ENCODE data around the gene KIT.

The KIT gene

DNA sequence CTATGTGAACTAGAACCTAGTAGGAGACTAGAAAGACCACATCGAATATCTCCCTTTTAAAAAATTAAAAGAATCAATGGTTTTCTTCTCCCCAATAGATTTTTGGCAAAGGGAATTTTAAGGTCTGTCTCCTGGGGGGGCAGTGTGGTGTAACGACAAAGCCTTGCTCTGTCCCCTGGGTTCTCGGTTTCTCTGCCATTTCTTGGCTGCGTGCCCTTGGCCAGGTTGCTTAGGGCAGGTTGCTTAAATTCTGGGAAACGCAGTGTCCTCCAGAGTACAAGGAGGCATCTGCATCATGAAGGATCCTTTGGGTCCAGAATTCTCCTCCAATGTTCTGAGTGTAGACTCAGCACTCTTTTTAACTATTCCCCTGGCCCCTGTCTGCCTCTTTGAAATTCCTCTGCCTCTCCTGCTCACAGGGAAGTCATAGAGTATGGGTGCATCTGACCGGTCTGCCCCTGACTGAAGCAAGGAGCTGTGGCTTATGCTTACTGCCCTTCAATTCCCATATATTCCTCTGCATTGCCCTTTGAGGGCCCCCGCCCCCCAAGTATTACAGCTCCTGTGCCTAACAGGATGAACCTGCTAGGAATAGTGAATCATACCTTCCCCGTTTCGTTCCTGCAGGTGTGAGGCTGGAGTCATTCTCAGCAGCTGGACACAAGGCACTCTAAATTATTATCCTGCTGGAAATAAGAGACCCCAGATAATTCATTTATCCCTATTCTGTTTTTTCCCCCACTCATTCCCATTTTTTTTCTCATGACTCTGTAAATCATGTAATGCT is 2.2 kb downstream of the KIT start:
- DNase-seq (ENCODE audit: extremely low read depth in 1 of 2, low read depth in 1 of 2): no peak

DNA sequence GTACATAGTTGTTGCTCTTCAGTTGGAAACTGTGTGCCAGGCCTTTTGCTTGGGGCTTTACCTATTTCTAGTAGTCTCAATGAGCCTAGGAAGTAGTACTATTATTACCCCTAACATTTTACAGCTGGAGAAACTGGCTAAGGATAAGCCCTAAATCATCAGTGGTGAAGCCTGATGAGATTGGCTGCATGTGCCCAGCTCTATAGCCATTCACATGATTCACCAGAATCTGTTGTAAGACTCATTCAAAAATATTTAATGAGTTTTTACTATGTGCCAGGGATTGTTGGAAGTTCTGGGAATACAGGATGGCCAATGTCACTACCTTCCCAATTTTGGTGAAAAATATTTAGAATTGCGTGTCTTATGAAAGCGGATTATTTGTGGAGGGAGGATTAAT is 2.8 kb downstream of the KIT start:
- no peak for DNase-seq (ENCODE audit: extremely low read depth in 1 of 2, low read depth in 1 of 2)

DNA sequence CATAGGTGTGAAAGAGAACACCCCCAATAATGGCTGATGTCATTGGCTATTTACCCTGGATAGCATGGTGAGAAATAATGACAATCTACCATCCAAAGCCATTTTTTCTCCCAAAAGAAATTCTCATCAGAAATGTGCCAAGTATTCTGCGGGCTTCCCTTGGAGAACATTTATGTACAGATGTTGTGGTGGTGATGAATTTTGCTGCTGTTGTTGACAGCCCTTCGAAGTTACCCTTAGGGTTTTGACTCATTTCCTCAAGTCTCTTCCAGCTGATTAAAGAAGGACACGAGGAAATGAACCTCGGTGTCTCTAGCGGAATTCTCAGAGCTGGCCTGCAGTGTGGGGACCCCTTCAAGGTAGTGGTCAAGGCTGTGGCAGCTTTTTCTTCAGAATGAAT is 3.4 kb downstream of the KIT start:
- no peak for DNase-seq (ENCODE audit: extremely low read depth in 1 of 2, low read depth in 1 of 2)

DNA sequence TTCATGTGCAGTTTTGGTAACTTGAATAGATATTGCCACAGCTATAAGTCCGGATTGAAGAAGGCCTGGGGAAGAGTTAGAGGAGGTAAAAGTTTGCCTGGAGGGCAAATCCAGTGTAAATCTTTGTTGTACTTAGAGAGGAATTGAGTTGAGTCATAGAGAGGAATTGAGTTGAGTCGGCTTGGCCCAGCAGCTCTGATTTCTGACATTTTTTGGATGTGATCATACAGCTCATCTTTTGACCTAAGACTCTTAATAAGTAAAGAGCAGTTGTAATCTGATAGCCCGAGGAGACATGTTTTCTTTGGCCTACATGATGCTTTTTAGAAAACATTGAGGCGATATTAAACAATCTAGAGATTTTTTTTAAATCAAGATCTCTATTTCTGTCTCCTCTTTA is 3.9 kb downstream of the KIT start:
- DNase-seq (ENCODE audit: extremely low read depth in 1 of 2, low read depth in 1 of 2): no peak

DNA sequence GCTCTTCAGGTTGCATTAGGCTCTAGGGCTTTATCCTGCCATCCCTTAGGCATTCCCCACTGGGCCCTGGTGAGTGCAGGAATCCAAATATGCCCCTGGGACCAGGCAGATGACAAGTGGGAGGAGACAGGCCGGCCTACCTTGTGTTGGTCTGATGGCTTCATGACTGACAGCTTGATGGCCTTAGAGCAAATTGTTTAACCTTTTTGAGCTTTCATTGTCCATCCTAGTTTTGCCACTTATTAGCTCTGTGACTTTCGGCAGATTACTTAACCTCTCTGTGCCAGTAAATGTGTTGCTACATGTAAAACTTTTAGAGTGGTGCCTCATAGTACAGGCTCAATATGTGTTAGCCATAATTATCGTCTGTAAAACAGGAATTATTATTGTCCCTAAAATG is 4.4 kb downstream of the KIT start:
- no peak for DNase-seq (ENCODE audit: extremely low read depth in 1 of 2, low read depth in 1 of 2)

DNA sequence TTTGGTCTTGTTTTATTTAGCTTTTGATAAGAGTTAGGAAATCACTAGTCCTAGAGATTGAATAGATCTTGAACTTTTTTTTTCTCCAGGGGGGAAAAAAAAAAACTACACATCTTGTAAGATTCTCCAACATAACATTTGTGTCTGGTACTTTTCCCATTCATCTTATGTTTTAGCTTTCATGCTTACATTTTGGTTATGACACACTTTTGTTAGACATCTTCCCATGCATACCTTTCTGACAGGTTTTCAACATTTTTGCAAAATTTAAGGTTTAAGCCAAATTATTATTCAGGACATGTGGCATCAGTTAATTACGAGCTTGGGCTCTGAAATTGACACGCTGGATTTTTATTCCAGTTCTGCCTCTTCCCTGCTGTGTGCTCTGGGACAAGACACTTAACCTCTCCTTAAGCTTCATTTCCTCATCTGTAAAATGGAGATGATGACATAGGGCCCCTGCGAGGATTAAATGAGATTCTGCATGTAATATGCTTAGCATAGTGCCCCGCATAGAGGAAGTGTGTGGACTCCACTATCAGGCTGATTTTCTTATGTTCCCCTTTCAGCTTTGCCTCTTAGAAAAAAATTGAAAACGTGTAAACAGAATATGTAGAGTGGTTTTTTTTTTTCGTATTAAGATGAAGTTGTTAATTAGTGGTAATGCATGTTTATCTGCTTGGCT is 5.3 kb downstream of the KIT start:
- DNase-seq (ENCODE audit: extremely low read depth in 1 of 2, low read depth in 1 of 2): no peak

DNA sequence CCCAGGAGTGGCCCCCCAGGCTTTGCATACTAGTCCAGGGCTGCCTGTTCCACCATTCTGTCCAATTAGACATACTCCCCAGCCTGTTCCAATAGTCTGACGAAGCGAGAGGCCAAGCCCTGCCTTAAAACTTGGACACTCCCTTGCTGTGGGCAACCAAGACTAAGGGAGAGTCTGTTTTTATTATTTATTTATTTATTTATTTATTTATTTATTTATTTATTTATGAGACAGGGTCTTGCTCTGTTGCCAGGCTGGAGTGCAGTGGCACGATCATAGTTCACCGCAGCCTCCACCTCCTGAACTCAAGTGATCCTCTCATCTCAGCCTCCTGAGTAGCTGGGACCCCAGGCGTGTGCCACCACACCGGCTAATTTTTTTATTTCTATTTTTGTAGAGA is 6.6 kb downstream of the KIT start:
- DNase-seq (ENCODE audit: extremely low read depth in 1 of 2, low read depth in 1 of 2): no peak

DNA sequence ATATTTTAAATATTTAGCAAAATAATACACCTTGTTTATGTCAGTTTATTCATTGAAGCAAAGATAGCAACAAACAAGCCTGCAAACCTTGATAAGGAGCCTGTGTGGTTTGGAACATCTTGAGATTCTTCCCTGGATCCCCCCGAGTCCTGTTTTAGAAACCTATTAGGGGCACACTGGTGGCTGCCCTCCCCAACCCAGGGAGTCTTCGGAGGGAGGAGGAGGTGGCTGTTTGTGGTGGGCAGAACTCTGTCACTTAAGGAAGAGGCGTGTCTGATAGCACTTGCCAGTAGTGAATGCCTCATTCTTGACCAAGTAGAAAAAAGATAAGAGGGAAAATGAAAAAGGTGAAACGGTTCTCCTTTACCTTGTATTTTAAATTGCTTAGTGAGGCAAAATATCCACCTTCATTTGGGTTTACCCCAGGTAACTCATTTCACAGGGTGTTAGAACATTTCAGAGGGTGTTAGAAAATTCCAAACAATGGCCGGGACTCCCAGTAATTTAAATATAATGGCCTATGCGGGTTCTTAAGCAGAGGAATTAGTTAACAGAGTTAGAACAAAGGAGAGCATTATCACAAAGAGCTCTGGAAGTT is 10.4 kb downstream of the KIT start:
- no peak for DNase-seq (ENCODE audit: extremely low read depth in 1 of 2, low read depth in 1 of 2)

DNA sequence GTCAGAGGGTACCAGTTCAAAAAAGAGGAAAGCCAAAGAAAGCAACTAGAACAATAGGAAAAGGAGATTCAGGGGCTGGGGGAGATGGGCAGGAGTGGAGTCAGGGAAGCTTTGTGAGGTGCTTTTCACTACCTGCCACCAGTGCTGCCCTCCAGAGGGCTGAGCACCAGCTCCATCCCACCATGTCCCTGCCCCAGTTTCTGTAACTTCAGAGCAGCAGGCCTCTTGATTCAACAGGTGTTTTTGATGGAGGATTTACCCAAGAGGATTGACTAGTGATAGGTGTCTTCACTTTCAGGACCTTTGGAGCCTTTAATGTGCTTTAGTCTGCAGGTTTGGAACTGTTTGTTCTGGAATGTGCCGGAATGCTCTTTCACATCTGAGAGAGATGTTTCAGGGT is 12.1 kb downstream of the KIT start:
- no peak for DNase-seq (ENCODE audit: extremely low read depth in 1 of 2, low read depth in 1 of 2)

DNA sequence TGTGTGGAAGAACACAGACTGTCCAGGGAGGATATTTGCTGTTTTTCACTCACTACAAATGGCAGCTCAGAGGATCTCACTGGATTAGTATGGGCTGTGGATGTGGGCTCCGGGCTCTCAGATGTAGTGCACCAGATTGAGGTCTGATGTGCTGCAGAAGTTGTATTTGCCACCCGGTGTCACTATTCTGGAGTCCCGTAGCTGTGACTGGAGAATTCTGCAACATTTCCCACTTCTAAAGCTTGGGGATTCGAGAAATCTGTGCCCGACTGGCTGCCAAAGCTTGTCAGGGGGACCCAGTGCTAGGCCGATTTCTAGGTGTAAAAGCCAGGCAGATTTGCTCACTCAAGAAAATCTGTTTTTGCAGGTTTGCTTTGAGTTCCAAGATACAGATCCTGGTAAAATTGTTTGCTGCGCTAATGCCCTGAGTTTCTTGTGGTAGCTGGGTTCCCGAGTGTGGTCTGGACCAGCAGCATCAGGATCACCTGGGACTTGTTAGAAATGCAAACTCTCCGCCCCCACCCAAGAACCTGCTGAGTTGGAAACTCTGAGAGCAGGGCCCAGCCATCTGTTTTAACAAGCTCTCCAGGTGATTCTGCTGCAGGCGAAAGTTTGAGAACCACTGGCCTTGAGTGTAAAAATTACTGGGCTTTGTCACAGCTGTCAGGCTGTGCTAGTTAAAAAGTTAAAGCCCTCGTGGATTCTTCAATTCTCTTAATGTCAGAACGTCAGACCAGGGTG is 18.1 kb downstream of the KIT start:
- no peak for DNase-seq (ENCODE audit: extremely low read depth in 1 of 2, low read depth in 1 of 2)

DNA sequence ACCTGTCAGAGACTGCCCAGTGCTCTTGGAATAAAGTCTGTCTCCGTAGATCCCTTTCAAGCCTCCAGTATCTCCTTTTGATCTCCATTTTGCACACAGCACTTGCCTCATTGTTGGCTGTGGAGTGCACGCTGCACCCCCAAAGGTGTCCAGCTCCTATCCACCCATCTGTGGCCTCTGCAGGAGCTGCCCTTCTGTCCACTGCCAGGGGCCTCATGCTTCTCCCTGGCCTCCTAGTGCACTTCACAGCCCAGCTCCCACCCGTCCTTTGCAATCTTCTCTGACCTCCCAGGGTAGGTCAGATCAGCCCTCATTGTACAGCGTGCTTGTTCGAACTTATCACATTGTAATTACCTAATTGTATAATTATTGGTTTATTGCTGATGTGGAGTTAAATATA is 18.9 kb downstream of the KIT start:
- DNase-seq (ENCODE audit: extremely low read depth in 1 of 2, low read depth in 1 of 2): no peak

DNA sequence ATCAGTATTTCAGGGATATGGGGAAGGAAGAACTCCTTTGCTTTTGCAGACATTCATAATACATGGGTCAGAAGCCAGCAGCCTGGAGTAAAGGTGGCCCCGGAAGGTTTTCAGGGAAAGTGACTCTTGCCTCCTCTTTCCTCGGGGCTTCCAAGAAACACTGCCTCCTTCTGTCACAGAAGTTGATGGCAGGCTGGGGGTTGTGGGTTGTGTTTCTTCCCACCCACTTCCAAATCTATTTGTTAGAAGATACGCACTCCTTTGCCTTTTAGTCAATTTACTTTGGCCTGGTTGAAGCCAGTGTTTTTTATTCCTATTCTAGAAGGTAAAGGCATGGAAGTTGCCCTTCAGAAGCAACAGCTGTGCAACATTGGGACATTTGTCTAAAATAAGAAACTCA is 19.7 kb downstream of the KIT start:
- no peak for DNase-seq (ENCODE audit: extremely low read depth in 1 of 2, low read depth in 1 of 2)

DNA sequence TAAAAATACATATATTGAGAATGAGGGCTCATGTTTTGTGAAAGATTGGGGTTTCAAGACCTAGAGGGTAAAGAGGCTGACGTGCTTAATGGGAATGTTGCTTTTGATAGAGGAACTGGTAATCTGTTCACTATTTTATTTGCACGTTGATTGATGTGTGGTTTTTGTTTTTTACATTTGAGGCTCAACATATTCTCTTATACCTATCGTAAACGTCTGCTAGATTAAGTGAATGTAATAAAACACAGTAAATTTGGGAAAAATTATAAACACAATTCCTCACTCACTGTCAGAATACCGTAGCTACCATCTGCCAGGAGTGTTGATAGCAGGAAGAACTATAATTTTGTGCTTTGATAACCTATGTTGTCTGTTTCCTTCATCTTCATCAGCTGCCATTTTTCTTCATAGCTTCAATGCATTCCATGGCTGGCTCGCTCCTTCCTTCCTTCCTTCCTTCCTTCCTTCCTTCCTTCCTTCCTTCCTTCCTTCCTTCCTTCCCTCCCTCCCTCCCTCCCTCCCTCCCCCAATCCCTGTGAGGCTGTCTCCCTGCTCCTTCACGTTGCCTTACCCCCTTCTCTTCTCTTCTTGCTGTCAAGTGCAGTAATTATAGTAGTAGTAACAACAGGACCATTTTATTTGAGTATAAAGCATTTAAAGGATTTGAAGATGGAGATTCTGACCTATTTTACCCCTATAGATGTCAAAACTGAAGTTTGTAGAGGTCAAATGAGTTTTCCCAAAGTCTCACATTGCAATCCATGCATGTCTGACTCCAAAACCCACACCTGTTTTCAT is 20.3 kb downstream of the KIT start:
- DNase-seq (ENCODE audit: extremely low read depth in 1 of 2, low read depth in 1 of 2): no peak

DNA sequence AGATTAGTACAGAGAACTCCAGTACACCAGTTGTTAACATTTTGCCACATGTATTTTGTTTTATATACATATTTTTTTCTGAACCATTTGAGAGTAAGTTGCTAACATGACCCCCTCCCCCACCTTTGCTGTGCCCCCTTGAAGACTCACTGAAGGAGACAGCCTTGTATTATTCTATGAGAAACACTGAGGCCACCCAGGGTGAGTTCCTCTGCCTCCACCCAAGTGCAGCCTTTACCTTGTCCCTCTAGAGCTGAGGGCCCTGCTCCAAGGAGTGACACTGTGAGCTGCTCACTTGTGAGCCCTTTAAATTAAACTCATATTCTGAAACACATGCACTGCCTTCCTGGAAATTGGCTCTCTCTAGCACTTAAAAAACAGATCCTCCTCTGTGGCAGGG is 21.1 kb downstream of the KIT start:
- no peak for DNase-seq (ENCODE audit: extremely low read depth in 1 of 2, low read depth in 1 of 2)

DNA sequence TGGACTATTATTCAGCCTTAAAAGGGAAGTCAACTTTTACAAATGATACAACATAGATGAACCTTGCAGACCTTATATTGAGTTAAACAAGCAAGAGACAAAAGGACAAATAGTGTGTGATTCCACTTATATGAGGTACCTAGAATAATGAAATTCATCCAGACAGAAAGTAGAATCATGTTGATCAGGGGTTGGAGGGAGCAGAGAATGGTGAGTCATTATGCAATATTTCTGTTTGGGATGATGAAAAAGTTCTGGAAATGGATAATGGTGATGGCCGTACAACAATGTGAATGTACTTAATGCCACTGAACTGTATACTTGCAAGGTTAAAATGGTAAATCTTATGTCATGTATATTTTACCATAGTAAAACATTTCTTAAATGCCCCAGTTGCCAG is 22.1 kb downstream of the KIT start:
- DNase-seq (ENCODE audit: extremely low read depth in 1 of 2, low read depth in 1 of 2): no peak

DNA sequence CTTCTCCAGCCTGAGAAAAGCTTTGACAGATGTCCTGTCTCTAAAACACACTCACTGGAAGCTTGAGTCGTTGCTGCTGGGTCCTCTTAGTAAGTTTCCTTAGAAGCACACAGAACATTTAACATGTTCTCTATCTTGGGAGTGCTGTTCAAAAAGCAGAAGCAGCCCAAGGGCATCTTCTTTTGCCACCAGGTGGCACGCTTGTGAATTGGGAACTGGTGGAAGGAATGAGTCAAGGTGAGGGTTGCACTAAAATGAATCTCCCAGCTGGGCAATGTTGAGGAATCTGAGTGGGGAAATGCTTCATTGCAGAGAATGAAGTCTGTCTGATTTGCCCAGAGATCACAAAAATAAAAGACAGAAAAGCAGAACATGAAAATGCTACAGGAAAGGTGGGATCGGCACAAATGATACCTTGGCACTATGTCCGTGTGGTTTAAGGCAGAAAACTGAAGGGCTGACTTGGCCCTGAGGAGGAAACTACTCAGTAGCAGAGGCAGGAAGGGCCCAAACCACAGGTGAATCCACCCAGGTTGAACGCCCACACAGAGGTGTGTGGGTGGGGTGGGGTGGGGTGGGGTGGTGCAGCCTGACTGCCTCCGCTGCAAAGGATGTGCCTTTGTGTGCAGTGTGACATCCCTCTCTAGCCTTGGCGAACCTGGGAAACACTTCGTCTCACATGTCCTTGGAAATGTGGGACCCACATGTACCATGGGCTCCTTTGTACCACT is 26.0 kb downstream of the KIT start:
- DNase-seq (ENCODE audit: extremely low read depth in 1 of 2, low read depth in 1 of 2): peak in 1 of 2 donors; percentile 9

DNA sequence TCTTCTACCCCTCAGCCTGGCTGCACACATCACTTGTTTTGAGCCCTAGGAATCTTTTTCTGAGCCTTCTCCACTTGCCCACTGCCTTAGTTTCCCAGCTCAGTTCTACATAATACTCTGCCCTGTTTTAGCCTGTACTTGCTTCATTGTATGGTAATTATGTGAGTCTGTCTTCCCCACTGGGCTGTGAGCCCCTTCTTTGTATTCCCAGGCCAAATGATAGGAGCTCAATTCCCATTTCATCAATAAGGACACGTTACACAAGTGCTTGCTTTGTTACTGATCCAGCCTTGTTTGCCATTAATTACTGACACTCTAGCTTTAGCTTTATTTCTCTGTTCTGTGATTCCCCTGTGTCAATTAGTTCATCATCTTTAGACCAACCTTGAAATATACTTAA is 28.1 kb downstream of the KIT start:
- no peak for DNase-seq (ENCODE audit: extremely low read depth in 1 of 2, low read depth in 1 of 2)

DNA sequence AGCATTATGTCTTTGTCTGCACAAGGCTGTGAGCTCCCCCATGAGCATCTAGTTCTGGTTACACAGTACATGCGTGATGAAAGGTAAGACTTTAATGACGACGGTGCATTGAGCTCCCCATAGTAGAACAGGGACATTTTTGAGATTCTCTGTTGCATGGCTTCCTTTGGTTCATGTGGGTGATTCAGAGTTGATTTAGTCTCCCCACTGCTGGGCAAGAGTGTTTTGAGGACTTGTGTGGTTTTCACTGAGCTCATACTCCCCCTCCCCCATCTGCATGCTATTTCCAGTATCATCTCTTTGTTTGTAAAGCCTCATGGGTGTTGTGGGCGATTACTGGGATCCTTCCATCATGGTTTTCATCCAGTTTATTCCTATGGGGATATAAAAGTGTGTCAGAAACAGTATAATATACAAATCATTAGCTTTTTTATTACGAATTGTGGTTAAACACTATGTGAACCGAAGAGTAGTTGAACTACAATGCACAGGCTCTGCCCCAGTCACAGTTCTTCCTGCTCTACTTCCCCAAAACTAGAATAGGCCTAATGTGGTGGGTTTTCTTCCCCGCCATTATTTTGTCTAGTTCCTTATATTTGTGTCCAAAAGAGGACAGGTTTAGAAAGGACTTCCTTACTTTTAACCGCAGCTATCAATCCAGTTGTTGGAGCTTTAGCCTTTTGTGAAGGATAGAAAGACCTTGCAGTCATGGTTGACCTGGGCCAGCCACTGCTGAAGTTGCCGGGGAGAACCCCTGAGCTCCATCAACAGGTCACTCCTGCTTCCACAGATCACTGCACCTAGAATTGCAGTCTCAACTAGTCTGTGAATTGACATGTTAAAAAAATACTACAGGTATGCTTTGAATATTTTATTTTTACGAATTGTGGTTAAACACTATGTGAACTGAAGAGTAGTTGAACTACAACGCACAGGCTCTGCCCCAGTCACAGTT is 30.4 kb downstream of the KIT start:
- DNase-seq (ENCODE audit: extremely low read depth in 1 of 2, low read depth in 1 of 2): no peak

DNA sequence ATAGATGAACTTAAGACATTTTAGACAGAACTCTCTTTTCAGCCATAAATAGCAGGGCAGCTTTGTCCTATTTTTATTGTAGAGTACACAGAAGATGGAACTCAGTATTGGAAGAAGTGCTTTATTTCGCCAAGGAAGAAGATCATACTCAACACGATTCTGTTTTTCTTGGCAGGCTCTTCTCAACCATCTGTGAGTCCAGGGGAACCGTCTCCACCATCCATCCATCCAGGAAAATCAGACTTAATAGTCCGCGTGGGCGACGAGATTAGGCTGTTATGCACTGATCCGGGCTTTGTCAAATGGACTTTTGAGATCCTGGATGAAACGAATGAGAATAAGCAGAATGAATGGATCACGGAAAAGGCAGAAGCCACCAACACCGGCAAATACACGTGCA is 37.6 kb downstream of the KIT start:
- DNase-seq (ENCODE audit: extremely low read depth in 1 of 2, low read depth in 1 of 2): no peak

Data from stimulated activated CD8-positive, alpha-beta memory T cell treated with anti-CD3 and anti-CD28 coated beads, Interleukin-7, amount 100 ng/mL, for 48 hours (primary cell).